HepG2 (cell line): ENCODE results near the gene P3R3URF. TPM values are rescaled to one million over a fixed set of nuclear protein-coding genes. Genes with fewer than 3 reads are reported as not detected.
A peak's percentile ranks its signal among the peaks of the same experiment; 100 is the strongest.

Experiments
- ATAD3A ChIP-seq: sonication (generic); formaldehyde crosslinking; IDR thresholded peaks from 2 replicates; pipeline ENCODE4 v1.4.0; 2020; ENCODE audit warnings: missing genetic modification reagents
- HIVEP1 ChIP-seq: sonication (generic); formaldehyde crosslinking; IDR thresholded peaks from 2 replicates; pipeline ENCODE4 v1.4.0; 2020; ENCODE audit warnings: mild to moderate bottlenecking, missing genetic modification reagents
- HNRNPK ChIP-seq: fragments of 200-400 bp; formaldehyde crosslinking; IDR thresholded peaks from 2 replicates; pipeline ENCODE4 v1.6.1; 2018; ENCODE audit warnings: low read length, low read depth, moderate library complexity, mild to moderate bottlenecking; ENCODE audit not compliant: poor library complexity, severe bottlenecking
- HOXA3 ChIP-seq: sonication (generic); formaldehyde crosslinking; IDR thresholded peaks from 2 replicates; pipeline ENCODE4 v1.5.0; 2020; ENCODE audit warnings: missing genetic modification reagents
- IKZF4 ChIP-seq: sonication (generic); formaldehyde crosslinking; IDR thresholded peaks from 2 replicates; pipeline ENCODE4 v1.5.1; 2020; ENCODE audit warnings: borderline replicate concordance, mild to moderate bottlenecking, low read depth, missing genetic modification reagents; ENCODE audit errors: not compliant biosample characterization
- MED13 ChIP-seq: sonication (generic); formaldehyde crosslinking; IDR thresholded peaks from 2 replicates; pipeline ENCODE4 v1.5.0; 2020; ENCODE audit warnings: missing genetic modification reagents
- NFYC ChIP-seq: IDR thresholded peaks from 2 replicates; pipeline ENCODE4 v1.6.1; 2016; ENCODE audit warnings: missing genetic modification reagents, missing compliant biosample characterization
- SALL2 ChIP-seq: sonication (generic); formaldehyde crosslinking; IDR thresholded peaks from 2 replicates; pipeline ENCODE4 v1.8.1; 2023; ENCODE audit warnings: mild to moderate bottlenecking, missing genetic modification reagents, inconsistent platforms
- SATB2 ChIP-seq: sonication (generic); formaldehyde crosslinking; IDR thresholded peaks from 2 replicates; pipeline ENCODE4 v1.5.0; 2020; ENCODE audit warnings: missing genetic modification reagents
- TGIF2 ChIP-seq: IDR thresholded peaks from 2 replicates; pipeline ENCODE4 v1.6.1; 2016; ENCODE audit warnings: control low read depth, missing compliant biosample characterization
- YY1 ChIP-seq: IDR thresholded peaks from 2 replicates; pipeline ENCODE4 v1.6.1; 2011; ENCODE audit warnings: low read length, low read depth, moderate library complexity, mild to moderate bottlenecking; ENCODE audit not compliant: insufficient read depth, insufficient replicate concordance
- ZFP82 ChIP-seq: sonication (generic); formaldehyde crosslinking; IDR thresholded peaks from 2 replicates; pipeline ENCODE4 v1.5.1; 2020; ENCODE audit warnings: mild to moderate bottlenecking, missing genetic modification reagents, borderline replicate concordance
- ZMAT3 ChIP-seq: sonication (generic); formaldehyde crosslinking; conservative IDR thresholded peaks from 2 replicates; pipeline ENCODE4 v1.7.0; 2021; ENCODE audit warnings: missing genetic modification reagents
- ZNF280B ChIP-seq: sonication (generic); formaldehyde crosslinking; IDR thresholded peaks from 2 replicates; pipeline ENCODE4 v1.5.0; 2020; ENCODE audit warnings: missing genetic modification reagents, mild to moderate bottlenecking, borderline replicate concordance
- ZNF292 ChIP-seq: sonication (generic); formaldehyde crosslinking; IDR thresholded peaks from 2 replicates; pipeline ENCODE4 v1.8.1; 2022; ENCODE audit warnings: mild to moderate bottlenecking, low read depth, missing genetic modification reagents, borderline replicate concordance
- ZNF513 ChIP-seq: sonication (generic); formaldehyde crosslinking; conservative IDR thresholded peaks from 2 replicates; pipeline ENCODE4 v1.5.0; 2020; ENCODE audit warnings: missing genetic modification reagents
- polyA plus RNA-seq, 8 experiments: library from polyadenylated mRNA; depleted of rRNA in 3 of 8; stranded (reverse) in 7 of 8; unstranded in 1 of 8; fragments of >200 nt; fragmentation: Illumina TruSeq in 4 of 8; extraction: Trizol in 4 of 8; gene quantifications; 2 replicates each; pipeline versions ENCODE4 v1.2.1 to v1.2.3, GENCODE V29; 2011 to 2016; ENCODE audit warnings: low read depth in 4 of 8, missing spikeins in 1 of 8, mixed read lengths in 1 of 8; ENCODE audit not compliant: insufficient read depth in 1 of 8
- total RNA-seq, 5 experiments: library from RNA; depleted of rRNA; stranded (reverse); fragments of >200 nt; fragmentation: Illumina TruSeq; extraction: Trizol; gene quantifications; 2 replicates each; pipeline ENCODE4 v1.2.3, GENCODE V29; 2016; ENCODE audit warnings: low read depth in 1 of 5
- TF ChIP-seq, protein P1 (sequence below): sonication (generic); formaldehyde crosslinking; IDR thresholded peaks from 2 replicates; pipeline ENCODE4 v1.4.0; 2020; ENCODE audit warnings: missing genetic modification reagents
- TF ChIP-seq, protein P2 (sequence below): sonication (generic); formaldehyde crosslinking; IDR thresholded peaks from 2 replicates; pipeline ENCODE4 v1.4.0; 2020; ENCODE audit warnings: mild to moderate bottlenecking, low read depth, missing genetic modification reagents
- TF ChIP-seq, protein P3 (sequence below): sonication (generic); formaldehyde crosslinking; conservative IDR thresholded peaks from 2 replicates; pipeline ENCODE4 v1.4.0; 2020; ENCODE audit warnings: missing genetic modification reagents
- TF ChIP-seq, protein P4 (sequence below): sonication (generic); formaldehyde crosslinking; conservative IDR thresholded peaks from 2 replicates; pipeline ENCODE4 v1.8.1; 2023; ENCODE audit warnings: missing genetic modification reagents

Gene P3R3URF
- total and polyA plus RNA-seq, 2 of the 13 experiments (the other 11 are each of a cell fraction or from before 2014, with no cell fraction given) = not detected

DNA sequence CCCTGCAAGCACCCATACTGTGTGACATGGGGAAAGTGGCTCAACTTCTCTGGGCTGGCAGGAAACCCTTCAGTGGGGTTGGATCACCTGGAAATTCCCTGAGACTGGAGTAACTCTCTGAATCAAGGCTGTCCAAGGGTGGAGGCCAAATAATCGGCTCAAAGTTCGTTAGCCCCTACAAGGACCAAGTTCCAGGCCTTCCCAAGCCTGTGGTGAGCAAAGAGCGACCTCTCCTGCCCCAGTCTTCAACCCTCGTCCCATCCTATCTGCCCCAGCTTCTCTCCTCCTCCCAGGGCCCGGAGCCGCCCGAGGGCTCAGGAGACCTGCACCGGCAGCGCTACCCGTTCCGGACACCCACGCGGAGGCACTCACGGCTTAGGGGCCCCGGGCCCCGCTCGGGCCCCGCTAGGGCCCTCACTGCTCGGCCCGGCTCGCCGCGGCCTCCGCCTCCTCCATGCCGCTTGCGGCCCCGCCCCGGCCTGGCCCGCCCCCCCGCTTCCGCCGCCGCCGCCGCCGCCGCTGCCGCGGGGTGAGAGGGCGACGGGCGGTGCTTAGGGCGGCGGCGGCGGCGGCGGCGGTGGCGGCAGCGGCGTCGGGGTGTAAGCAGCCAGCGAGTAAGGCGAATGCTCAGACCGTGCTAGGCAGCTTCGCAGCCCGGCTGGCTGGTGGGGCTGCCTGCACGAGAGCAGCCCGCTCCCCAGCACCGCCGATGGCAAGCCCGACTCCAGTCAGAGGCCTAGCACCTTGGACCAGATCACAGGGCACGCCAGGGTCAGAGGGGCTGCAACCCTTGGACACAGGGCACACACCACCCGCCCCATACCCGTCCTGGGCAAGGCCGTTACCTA lies 21.9 kb upstream of the P3R3URF start, which contains the start of gene POMGNT1 (continued):
- TF ChIP-seq, protein P1, sequence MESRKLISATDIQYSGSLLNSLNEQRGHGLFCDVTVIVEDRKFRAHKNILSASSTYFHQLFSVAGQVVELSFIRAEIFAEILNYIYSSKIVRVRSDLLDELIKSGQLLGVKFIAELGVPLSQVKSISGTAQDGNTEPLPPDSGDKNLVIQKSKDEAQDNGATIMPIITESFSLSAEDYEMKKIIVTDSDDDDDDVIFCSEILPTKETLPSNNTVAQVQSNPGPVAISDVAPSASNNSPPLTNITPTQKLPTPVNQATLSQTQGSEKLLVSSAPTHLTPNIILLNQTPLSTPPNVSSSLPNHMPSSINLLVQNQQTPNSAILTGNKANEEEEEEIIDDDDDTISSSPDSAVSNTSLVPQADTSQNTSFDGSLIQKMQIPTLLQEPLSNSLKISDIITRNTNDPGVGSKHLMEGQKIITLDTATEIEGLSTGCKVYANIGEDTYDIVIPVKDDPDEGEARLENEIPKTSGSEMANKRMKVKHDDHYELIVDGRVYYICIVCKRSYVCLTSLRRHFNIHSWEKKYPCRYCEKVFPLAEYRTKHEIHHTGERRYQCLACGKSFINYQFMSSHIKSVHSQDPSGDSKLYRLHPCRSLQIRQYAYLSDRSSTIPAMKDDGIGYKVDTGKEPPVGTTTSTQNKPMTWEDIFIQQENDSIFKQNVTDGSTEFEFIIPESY (CRISPR knock-in tag) = no peak
- no peak for TF ChIP-seq MED13
- TF ChIP-seq, protein P2, sequence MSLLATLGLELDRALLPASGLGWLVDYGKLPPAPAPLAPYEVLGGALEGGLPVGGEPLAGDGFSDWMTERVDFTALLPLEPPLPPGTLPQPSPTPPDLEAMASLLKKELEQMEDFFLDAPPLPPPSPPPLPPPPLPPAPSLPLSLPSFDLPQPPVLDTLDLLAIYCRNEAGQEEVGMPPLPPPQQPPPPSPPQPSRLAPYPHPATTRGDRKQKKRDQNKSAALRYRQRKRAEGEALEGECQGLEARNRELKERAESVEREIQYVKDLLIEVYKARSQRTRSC (CRISPR knock-in tag) = no peak
- peak; percentile 67 for TF ChIP-seq YY1
- TF ChIP-seq, protein P3, sequence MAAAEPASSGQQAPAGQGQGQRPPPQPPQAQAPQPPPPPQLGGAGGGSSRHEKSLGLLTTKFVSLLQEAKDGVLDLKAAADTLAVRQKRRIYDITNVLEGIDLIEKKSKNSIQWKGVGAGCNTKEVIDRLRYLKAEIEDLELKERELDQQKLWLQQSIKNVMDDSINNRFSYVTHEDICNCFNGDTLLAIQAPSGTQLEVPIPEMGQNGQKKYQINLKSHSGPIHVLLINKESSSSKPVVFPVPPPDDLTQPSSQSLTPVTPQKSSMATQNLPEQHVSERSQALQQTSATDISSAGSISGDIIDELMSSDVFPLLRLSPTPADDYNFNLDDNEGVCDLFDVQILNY (CRISPR knock-in tag) = no peak
- 0 out of 2 replicates have a peak, but pooled peaks have one; percentile 12 for TF ChIP-seq ZNF280B (CRISPR knock-in tag)
- TF ChIP-seq ZFP82 = peak; percentile 35; the same call in 1 of the 2 replicates
- TF ChIP-seq SATB2 (CRISPR knock-in tag) = no peak
- no peak for TF ChIP-seq IKZF4 (CRISPR knock-in tag)
- no peak for TF ChIP-seq HNRNPK
- TF ChIP-seq SALL2 = no peak
- TF ChIP-seq ZNF292 (CRISPR knock-in tag) = no peak
- TF ChIP-seq, protein P4, sequence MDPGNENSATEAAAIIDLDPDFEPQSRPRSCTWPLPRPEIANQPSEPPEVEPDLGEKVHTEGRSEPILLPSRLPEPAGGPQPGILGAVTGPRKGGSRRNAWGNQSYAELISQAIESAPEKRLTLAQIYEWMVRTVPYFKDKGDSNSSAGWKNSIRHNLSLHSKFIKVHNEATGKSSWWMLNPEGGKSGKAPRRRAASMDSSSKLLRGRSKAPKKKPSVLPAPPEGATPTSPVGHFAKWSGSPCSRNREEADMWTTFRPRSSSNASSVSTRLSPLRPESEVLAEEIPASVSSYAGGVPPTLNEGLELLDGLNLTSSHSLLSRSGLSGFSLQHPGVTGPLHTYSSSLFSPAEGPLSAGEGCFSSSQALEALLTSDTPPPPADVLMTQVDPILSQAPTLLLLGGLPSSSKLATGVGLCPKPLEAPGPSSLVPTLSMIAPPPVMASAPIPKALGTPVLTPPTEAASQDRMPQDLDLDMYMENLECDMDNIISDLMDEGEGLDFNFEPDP (CRISPR knock-in tag) = no peak
- 0 out of 2 replicates have a peak, but pooled peaks have one; percentile 33 for TF ChIP-seq ZMAT3 (CRISPR knock-in tag)
- 0 out of 2 replicates have a peak, but pooled peaks have one; percentile 10 for TF ChIP-seq TGIF2 (CRISPR knock-in tag)
- TF ChIP-seq ATAD3A (CRISPR knock-in tag) = no peak
- no peak for TF ChIP-seq ZNF513 (CRISPR knock-in tag)
- peak; percentile 49; the same call in 1 of the 2 replicates for TF ChIP-seq HOXA3 (CRISPR knock-in tag)
- no peak for TF ChIP-seq HIVEP1
- no peak for TF ChIP-seq NFYC (CRISPR knock-in tag)
